ENCODE results near the gene UNC119B.

The UNC119B gene

DNA sequence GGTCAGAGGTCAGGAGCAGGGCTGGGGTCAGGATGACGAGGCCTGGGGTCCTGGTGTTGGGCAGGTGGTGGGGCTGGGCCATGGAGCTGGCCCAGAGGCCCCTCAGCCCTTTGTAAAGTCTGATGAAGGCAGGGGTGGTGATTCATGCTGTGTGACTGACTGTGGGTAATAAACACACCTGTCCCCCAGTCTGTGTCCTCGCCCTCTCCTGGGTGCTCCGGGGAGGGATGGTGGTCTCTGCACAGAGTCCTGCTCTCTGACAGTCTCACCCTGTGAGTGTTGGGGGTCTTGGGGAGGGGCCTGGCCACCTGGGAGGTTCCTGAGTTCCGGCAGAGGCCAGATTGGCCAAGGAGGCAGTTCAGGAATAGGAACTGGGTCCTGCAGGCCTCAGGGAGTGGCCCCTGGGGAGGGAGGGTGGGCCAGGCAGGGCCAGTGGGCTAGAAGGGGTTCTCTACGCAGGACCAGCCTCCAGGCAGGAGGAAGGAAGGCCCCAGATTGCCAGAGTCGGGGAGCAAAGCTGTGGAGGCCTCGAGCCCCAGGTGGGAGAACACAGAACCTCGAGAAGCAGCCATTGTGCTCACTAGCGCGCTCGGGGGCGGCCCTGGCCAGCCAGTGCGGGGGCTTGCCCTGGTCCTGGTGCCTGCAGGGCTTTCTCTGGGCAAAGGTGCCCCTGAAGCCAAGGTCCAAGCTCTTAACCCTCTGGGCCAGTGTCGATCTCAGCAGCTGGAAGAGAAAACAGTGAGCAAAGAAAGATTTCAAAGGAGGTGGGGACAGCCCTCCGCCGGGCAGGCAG is 29.8 kb downstream of the UNC119B start:
- no peak for DNase-seq (ENCODE audit: low spot score)

DNA sequence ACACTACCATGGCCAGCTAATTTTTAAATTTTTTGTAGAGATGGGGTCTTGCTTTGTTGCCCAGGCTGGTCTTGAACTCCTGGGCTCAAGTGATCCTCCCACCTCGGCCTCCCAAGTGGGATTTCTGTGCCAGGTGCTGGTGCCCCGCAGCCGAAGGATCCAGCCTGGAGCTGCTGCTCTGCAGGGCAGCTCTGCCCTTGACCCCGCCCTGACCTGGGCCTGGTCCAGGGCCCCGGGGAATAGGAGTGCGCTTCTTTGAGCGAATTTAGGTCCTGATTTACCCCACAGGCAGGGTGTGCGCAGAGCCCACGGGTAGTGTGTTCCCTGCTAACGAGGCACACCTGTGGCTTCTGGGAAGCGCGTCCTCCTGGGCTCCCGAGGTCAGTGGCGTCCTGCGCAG is 30.6 kb downstream of the UNC119B start:
- DNase-seq (ENCODE audit: low spot score), result no peak

DNA sequence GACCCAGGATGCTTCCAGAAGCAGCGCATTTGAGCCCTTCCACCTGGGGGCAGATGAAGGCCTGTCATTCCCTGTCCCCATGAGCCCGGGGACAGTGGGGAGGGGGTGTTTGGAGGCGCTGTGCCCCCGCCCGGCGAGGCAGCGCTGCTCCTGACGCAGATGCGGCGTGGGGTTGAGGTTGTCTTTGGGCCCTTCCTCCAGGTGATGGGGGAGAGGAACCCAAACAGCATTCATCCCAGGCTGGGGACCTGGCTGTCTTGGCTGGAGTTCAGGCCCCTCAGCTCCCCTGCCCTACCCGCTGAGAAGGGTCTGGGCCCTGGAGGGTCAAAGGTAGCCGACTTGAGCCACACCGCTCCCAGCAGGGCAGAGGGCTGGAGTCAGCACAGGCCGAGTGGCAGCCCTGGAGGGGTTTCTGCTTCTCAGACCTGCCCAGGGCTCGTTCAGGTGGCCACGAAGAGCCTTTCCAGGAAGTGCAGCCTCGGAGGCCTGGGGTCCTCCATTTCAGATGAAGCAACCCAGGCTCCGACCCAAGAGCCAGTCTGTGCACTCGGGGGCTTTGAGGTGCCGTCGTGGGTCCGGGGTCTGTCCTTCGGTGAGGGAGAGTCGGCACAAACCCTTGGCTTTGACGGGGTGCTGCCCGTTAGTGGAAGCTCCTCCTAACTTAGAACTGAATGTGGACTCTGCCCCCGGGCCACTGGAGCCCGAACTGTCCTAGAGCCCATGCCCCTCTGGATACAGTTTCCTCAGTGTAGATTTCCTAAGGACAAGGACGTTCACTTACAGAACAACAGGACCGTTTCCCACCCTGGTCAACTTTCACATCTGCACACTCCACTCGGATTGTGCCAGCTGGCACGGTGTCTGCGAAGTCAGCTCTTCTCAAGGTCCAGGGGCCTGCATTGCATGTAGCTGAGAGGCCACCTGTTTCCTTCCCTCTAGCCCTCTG is 31.5 kb downstream of the UNC119B start:
- DNase-seq (ENCODE audit: low spot score), result no peak

DNA sequence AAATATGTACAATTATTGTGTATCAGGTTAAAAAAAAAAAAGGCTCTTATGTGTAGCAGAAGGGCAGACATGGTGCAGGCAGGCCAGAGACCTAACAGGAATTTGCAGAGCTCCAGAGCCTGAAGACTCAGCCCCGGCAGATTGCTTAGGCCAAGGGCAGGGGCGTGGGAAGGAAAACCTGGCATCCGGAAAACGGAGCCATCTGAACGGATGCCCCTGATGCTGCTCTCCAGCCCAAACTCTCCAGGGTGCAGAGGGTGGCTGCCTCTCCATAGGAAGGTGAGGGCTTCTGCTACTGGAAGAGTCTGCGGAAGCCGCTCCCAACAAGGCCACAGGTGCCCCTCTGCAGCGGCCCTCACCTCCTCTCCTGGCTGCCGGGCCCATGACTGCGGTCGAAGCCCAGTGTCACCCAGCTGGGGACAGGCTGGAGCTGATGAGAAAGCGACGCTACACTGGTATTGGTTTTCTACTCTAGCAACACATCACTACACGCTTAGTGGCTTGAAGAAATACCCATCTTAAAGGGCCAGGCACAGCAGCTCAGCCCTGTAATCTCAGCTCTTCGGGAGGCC is 34.8 kb downstream of the UNC119B start:
- DNase-seq (ENCODE audit: low spot score), result no peak

DNA sequence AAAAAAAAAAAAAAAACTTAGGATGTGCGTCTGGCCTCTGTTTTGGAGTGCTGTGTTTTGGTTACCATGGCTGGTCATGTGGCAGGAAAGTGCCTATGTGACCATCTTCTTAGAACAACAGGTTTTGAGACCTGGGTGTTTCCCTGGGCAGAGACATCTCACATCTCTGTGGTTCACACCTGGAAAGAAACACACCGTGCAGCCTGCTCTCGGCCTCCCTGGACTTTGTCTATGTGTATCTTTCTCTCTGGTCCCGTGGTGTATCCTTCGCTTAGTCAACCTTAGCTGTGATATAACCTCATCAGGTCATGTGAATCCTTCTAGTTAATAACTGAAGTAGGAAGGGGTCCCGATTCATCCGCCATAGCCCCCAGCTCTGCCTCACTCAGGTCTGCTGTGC is 38.0 kb downstream of the UNC119B start:
- no peak for DNase-seq (ENCODE audit: low spot score)

DNA sequence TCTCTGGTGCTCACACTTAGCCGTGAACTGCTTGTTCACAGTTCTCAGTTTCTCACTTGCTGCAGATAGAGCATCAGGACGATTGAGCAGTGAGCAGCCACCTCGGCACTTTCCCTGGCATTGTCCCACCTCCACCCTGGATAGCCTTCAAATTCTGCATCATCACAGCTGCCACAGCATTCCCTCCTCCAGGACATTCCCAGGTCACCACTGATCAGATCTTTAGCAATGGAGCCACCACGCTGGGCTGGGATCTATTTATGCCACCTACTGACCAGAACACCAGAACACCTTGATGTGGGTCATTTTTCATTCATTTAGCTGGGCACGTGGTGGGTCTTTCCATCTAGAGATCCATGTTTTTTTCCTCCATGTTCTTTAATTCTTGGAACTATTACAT is 39.0 kb downstream of the UNC119B start:
- no peak for DNase-seq (ENCODE audit: low spot score)

DNA sequence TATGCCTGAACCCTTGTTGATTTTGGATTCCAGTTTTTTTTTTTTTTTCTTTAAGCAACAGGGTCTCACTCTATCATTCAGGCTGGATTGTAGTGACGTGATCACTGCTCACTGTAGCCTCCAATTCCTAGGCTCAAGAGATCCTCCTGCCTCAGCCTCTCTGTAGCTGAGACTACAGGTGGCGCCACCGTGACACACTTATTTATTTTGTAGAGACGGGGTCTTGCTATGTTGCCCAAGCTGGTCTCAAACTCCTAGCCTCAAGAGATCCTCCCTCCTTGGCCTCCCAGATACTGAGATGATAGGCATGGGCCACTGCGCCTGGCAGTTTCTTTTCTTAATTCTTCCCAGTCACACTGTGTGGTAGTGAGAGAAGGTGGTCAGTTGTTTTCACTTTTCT is 40.5 kb downstream of the UNC119B start:
- no peak for DNase-seq (ENCODE audit: low spot score)

DNA sequence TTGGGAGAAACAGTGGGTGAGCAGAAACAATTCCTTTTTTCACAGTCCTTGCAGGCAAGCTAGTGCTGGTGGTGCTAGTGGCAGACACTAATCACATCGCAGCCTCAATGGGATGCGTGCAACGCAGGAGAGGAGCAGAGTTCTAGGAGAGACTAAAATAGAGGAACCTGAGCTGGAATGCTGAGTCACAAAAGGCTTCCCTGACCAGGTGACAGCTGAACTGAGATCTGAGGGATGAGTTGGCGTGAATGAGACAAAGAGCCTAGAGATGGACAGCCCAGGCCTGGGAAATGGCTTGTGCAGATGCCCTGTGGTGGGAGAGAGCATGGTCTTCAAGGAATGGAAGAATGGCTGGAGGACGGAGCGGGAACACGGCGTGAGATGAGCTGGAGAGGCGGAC is 41.1 kb downstream of the UNC119B start:
- DNase-seq (ENCODE audit: low spot score), result no peak

DNA sequence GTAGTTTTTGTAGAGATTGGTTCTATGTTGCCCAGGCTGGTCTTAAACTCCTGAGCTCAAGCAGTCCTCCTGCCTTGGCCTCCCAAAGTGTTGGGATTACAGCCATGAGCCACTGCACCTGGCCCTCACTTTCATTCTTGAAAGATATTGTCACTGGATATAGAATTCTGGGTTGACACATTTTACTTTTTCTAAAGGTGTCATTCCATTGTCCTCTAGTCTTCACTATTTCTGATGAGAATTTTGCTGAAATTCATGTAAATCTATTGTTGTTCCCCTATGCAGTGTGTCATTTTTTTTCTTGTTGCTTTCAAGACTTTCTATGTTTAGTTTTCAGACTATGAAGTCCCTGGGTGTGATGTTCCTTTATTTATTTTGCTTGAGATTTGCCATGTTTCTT is 44.5 kb downstream of the UNC119B start:
- no peak for DNase-seq (ENCODE audit: low spot score)

DNA sequence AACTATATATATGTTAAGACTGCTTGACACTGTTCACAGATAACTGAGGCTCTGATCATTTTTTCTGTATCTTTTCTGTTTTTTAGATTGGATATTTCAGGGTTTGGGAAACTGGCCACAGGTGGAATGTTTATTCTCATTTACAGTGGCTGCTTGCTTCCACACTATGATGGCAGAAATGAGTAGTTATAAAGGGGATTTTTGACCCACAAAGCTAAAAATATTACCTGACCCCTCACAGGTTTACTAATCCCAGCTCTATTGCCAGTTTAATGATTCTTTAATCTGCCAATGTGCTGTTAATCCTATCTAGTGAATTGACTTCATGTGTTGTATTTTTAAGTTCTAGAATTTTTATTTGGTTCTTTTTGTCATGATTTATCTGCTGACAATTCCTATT is 45.0 kb downstream of the UNC119B start:
- DNase-seq (ENCODE audit: low spot score), result no peak

DNA sequence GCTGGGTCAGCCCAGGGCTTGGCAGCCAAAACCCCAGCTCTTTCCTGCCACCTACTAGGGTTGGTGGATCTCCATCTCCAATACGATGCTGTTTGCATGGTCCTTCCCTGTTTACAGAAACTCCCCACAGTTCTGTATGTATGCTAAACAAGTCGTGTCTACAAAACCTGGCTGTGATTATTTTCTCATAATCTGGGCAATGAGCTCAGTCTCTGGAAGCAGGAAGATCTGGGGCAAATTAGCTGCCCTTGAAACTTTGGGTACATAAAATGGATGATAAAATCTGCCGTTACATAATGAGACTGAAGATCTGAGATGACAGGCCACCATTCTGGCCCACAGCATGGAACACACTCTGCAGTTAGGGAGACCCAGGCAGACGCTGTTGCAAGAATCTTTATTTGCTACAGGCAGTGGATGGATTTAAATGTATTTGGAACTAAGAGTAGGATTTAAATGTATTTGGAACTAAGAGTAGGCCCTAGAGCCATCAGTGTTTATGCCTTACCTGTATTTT is 47.0 kb downstream of the UNC119B start:
- DNase-seq (ENCODE audit: low spot score), result no peak

DNA sequence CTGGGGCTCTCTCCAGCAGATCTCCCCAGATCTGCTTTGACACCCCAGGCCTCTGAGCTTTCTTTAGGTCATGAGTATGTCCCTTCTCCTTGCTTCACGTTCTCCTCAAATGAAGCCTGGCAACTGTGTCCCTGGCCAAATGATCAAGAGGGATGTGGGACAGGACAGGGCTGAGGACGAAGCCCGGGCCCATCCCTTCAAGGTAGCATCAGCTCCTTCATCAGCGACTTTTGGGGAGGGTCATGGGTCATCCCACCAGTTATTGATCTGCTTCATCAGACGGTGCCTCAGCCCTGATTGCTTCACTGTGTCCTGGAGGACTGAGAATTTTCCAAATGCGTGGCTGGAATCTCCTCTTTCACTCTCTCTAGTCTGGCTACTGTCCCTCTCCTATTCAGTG is 47.7 kb downstream of the UNC119B start:
- no peak for DNase-seq (ENCODE audit: low spot score)

DNA sequence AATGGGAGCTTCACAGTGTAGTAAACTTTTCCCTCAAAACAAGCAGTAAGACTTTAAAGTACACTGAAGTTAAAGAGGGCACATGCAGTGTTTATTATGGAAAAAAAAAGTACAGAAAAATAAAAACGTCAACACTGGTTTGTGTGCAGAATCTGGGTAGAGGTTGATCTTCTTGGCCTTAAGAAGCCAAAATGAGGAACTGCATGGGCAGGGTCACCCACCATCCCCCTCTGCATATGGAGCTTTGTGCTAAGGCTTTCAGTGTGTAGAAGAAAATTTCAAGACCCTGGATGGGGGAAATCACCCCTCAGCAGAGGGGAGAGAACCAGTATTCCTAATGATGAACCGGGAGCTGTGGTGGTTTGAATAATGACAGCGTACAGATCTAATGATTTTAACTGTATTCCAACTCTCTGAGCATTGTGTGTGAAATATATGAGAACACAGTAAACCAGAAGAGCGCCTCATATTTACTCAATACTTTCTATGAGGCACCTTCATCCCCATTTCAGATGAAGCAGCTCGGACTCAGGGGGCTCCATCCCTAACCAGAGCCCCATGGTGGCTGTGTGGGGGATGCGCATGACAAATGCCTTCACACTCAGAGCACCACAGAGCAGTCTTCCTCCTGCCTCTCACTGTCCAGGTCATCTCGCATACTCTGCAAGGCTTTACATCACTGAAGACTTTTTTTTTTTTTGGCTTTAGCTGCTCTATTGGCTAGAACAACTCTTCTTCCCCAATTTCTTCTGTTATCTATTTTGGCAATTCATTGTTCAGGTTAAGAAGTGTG is 48.7 kb downstream of the UNC119B start:
- no peak for DNase-seq (ENCODE audit: low spot score)

DNA sequence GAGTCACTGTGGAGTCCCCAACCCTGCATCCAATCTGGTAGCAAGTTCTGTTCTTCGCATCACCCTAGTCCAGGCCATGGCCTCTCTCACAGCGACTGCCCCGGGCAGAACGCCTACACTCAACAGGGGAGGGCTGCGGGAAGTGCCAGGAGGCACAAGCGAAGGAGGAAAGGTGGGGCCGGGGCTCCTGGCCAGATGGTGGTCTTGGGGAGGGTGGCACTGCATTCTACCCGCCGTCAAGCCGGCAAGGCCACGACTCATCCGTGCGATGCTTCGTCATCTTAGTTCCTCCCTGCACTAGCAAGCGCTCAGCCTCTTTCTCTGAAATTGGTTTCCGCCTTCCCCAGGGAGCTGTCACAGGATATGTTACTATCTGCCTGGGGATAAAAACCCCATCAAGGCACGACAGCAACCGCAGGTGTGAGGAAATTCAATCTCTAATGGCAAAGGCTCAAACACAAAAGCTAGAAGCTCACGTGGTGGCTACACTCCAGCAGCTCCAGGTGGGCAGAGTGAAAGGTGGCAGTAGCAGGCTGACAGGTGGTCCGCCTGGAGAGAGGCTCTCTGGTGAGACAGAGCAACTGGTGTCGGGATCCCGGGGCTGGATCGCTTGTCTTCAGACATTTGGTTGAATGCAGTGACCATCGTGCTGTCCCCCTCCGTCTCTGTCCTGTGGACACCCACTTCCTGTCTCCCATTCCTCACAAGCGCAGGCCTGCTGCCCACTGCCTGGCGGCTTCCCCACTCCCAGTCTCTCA is 49.5 kb downstream of the UNC119B start:
- DNase-seq (ENCODE audit: low spot score), result no peak

DNA sequence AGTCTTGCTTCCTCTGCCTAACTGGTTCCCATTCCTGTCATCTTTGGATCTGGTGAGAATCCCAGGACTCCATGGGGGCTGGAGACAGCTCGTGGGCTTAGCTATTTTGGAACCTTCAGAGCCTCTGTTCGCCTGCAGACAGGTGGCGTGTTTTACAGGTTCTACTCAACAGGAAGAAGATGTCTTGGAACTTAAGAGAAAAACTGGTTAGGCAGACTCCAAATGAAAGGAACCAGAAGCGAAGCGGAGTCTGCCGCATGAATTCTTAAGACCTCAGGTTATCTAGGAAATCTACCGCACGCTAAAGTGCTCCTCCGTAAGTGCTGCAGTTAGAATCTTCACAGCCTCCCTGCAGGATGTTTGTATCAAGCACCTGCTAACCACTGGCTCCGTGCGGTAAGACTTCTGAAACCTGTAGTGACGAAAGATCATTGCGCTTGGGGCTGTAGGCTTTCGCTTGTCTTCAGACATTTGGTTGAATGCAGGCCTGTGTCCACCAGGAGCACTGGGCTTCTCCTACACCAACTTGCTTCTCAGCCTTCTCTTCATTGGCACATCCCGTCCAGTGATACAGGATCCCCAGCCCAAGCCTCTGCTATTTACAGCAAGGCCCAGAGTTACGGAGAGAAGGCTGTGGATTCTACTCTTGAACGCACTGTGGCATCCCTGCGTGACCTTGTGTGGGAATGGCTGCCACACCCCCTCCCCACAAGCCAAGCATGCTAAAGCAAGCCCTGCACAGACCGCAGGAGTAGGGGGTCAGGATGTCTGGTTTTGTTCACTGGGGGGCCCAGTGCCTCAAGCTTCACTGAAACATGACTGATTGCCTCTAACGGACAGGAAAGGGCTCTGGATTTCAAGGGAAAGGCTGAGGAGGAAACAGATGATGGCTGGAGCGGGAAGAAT is 50.3 kb downstream of the UNC119B start:
- DNase-seq (ENCODE audit: low spot score), result no peak

DNA sequence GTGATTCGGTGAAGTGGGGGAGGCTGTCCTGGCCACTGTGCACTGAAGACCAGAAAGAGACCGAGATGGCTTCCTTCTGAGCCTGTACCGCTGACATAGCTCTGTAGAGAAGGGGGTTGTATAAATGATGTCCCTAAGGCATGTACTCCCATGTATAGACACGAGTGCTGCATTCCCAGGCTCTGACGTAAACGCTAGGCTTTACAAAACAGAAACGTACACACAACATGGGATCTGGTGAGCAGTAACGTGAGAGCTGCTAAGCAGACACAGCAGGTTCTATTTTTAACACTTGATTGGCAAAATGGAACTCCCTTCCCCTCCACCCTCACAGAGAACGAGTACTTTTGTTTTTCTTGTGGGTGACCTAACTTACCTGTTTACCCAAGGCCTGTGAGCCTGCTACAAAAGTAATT is 51.3 kb downstream of the UNC119B start:
- no peak for DNase-seq (ENCODE audit: low spot score)

DNA sequence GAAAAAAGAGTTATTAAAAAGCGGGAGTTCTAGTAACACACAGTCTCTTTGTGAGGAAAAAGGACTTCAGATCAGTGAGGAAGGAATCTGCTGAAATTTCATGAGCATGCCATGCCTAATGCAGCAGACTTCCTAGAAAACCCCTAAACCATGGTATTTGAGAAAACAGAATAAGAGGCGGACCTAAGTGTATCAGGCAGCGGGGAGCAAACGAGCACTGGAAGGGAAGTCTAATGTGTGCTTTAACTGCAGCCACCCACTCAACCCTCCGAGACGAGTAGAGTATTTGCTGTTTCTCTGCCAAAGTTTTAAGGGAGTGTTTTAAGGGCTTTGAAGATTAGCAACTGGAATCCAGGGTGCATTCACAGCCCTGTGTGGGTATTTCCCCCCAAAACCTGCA is 51.8 kb downstream of the UNC119B start:
- no peak for DNase-seq (ENCODE audit: low spot score)

DNA sequence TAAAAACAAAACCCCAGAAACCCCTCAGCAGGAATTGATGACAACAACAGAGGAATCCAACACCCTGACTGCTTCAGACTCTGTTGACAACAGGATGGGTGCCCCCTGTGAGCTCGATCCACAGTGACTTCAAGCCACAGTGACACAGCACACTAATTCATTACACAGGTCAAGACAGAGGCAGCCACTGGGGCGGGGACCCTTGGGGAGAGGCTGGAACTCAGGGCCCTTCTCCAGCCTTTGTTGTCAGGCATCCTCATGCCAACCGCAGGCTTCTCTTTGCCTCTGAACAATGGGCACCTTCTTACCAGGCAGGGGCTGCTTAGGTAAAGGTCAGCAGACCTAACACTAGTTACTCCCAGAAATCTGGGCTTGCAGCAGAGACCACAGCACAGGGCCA is 53.0 kb downstream of the UNC119B start:
- no peak for DNase-seq (ENCODE audit: low spot score)

DNA sequence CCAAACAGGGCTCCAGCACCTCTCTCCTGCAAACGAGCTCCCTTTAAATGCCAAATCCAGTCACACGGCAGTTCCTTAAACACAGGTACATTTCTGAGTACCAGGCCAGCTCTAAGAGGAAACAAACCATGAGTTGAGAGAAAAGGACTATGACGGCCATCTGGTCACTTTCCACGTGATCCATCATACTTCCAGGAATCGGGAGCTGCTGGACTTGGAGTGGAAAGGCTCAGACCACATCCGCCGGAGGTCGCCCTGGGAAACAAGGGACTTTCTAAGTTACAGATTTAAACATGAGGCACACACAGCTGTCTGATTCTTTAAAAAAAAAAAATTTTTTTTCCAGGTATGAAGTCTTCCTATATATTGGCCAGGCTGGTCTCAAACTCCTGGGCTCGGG is 54.6 kb downstream of the UNC119B start:
- DNase-seq (ENCODE audit: low spot score), result no peak

DNA sequence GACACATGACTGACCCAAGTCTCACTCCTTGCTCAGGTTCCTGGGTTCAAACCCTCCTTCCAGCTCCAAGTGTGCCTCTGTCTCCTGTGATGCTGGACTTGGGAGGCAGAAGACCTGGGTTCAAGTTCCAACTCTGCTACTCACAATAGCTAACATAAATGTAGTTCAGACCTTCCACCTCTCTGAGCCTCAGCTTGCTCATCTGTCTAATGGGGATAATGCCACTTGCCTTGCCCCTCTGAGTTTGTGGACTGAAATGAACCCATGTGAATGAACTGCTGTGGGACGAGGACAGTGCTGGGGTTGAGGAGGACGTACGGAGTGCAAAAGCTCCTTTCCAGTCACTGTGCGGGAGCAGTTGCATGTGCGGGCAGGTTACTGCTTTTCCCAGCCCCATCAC is 56.3 kb downstream of the UNC119B start:
- DNase-seq (ENCODE audit: low spot score), result no peak

Data from HuH-7 (cell line).